Epidermal melanocyte (primary cell): ENCODE results near the gene NRCAM.
"Not testable (repeated sequence)": the region's sequence is repeated elsewhere in the genome, so short reads cannot be mapped to it uniquely, and the experiment has no call there.

Experiments
- DNase-seq: peaks from one replicate; pipeline ENCODE4 v3.0.0; 2011; ENCODE audit warnings: low spot score; ENCODE audit not compliant: insufficient read length

The NRCAM gene

DNA sequence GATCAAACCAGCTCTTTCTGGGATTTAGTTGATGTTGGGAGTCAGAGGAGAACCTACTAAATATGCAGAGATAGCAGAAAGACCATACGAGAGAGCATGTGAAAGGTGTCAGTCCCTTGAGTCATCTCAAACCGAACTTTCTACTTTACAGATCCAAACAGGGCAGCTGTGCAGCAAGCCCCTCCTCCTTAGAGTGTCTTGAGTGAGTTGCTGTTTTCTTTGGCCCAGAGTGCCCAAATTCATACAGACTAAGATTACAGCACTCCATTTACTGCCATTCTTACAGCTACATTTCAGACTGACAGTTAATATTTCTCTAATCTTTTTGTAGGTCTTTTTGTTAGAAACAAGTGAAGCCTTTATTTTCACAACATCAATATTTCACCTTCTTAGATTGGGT, 53.4 kb downstream of the NRCAM start:
- DNase-seq, result no peak

DNA sequence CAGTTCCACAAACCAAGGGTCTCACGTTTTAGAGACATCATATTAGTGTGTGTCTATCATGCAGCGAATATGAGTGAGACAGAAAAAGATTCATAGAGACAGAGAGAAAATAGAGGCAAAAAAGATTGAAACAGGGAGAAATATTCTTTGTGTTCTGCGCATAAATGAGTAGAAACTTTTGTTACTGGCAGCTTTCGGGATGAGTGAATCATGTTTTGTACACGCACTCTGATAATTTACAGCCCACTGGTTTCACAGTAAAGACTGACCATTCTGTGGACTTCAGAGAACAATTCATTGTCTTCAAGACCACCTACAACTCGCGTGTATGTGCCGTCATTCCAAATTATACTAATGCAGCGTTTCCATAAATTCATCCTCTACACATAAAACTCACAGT, 60.2 kb downstream of the NRCAM start:
- no peak for DNase-seq

- no peak for DNase-seq
These were observed 60.8 kb downstream of the NRCAM start for GRCh38 chr7:108395426-108395825.

DNA sequence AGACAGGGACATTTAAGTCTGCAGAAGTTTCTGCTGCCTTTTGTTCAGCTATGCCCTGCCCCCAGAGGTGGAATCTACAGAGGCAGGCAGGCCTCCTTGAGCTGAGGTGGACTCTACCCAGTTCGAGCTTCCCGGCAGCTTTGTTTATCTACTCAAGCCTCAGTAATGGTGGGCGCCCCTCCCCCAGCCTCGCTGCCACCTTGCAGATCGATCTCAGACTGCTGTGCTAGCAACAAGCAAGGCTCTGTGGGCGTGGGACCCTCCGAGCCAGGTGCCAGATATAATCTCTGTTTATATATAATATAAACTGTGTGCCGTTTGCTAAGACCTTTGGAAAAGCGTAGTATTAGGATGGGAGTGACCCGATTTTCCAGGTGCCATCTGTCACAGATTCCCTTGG, 63.1 kb downstream of the NRCAM start:
- DNase-seq, result not testable (repeated sequence)

GRCh38 chr7:108387686-108388085, 68.5 kb downstream of the NRCAM start:
- DNase-seq, result not testable (repeated sequence)

DNA sequence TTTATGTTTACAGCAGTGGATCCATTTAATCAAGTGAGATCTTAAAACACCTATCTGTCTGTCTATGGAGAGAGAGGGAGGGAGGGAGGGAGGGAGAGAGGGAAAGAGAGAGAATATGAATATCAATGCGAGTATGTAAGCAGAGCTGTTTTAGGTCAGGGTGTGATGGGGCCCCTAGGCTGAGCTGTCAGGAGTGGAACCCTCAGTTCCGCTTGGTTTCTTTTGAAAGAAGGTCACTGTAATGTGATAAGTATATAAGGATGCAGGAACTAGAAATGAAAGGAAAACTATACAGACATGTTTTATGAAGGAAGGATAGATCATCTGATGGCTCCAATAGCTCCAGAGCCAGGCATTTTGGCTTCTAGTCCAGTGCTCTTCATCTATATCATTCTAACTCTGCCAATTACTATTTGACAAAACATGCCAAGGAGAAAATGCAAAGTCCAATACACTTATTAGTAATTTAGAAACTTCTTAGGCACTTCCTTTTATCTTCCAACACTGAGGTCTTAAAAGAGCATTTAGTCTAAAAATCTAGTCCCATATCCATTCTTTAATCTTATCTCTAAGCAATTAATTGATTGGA, 70.3 kb downstream of the NRCAM start:
- DNase-seq, result no peak

DNA sequence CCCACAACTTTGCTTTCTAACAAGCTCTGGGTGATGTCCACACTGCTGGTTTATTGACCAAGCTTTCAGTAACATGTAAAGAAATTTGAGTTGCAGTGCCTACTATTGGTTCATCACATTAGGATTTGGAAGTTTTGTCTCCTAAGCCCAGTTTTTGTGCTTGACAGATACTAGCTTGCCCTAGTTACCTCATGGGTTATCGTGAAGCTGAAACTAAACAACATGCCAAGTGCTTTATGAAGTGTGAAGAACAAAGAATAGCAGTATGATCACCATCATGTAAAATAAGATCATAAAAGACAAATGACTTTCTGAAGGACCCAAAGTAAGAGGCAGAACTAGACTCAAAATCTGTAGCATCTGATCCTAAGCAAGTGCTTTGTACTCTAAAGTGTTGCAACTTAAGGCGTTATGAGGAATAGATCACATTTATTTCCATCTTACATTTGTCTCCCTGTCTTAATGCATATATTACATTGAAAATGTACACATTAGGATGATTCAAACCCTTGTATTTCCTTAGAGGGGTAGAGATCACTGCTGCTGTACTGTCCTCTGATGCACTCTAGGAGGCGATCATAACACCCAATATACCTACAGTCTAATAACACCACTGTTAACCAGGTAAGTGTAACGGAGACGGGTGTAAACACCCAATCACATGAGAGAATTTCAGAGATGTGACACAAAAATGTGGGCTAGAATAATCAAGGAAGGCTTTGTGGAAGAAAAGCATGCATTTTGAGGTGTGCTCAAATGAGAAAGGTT, 71.3 kb downstream of the NRCAM start:
- DNase-seq, result no peak

DNA sequence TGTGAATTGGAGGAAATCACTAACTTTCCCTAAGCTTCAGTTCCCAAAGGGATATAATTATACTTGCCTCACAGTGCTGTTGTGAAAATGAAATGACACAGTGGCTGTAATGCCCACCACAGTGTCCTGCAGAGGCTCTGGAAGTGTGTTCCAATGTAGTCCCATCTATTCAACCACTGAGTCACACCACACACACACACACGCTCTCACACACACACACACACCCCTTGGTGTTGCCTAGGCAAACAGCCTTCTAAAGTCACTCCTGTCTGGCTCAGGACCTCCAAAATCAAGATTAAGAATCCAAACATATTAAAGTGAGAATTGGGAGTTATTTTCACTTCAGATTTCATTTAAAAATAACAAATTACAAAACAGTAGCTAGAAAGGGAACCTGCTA, 73.3 kb downstream of the NRCAM start:
- DNase-seq, result no peak

DNA sequence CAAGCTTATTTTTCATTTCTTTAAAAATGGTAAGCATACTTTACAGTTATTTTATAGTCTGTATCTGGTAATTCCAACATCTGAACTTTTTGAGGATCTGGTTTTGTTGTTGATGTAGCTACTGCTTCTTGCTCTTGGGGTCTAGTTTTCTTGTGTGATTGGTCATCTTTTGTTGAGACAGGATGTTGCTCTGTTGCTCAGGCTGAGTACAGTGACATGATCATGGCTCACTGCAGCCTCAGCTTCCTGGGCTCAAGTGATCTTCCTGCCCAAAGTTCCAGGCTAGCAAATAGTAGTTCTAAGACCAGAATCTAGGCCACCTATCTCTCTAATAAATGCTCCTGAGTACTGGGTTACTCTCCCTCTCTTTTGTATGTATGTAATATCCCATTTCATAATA, 75.7 kb downstream of the NRCAM start:
- DNase-seq, result no peak

DNA sequence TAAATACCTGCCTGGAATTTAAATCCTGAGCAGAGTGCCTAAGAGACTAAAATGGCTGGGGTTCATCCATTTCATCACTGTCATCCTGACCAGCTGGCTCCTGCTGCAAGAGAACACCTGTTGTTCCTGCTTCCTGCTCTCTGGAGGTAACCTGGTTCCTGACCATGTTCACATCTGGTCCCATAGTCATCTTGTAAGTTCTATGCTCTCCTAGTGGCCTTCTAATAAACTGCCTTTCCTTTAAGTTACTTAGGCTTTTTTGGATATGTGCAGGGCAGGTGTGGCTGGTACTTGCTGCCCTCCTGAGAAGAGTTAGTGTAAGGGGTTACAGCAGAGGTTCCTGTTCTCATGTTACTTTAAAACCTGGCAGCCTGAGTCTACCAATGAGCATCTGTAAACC, 80.0 kb downstream of the NRCAM start:
- DNase-seq, result no peak

GRCh38 chr7:108375668-108376067, 80.6 kb downstream of the NRCAM start:
- no peak for DNase-seq

GRCh38 chr7:108374899-108375298, 81.3 kb downstream of the NRCAM start:
- DNase-seq, result no peak

DNA sequence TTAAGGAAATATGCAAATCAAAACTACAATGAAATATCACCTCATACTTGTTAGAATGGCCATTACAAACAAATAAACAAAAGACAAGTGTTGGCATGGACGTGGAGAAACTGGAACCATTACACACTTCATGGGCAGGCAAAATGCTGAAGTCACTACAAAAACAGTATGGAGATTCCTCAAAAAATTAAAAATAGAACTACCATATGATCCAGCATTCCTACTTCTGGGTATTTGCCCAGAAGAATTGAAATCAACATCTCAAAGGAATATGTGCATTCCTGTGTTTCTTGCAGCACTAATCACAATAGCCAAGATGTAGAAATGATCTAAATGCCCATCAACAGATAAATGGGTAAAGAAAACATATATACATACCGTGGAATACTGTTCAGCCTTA, 83.6 kb downstream of the NRCAM start:
- DNase-seq, result no peak

- DNase-seq, result no peak
These were observed 85.6 kb downstream of the NRCAM start for GRCh38 chr7:108370616-108371015.

DNA sequence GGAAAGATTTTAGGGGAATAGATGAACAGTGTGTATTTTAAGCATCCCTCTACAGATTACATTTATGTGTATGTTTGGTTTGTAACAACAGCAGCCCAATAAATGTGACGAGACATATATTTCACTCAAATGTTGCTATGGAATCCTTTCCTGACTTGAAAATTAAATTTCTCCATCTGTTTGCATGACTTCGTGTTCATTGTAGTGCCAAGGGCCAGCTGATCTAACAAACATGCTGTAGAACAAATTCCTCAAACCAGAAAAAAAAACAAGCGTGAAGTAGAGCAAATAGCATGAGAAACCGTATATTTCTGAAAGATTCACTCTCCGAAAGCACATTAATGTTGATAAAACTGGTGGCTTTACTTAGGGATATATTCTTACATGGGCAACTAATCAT, 87.8 kb downstream of the NRCAM start:
- DNase-seq, result no peak

DNA sequence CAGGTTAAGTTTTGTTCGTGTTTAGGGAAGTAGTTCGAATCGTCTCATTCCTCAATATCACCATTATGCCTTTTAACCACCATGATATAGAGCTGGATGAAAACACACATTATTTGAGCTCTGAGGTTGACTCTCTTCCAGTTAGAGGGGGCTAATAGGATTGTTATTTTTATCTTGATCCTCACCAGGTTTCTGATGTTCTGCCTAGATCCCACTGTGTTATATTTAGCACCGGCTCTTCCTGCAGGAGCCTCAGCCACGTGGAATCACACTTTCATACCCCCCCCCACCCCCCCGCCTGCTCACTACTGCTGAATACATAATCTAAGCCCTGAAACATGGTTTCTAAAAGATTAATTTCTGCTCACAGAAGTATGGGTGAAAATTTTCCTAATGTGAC, 88.3 kb downstream of the NRCAM start:
- no peak for DNase-seq

GRCh38 chr7:108367314-108367713, 88.9 kb downstream of the NRCAM start:
- DNase-seq, result no peak

DNA sequence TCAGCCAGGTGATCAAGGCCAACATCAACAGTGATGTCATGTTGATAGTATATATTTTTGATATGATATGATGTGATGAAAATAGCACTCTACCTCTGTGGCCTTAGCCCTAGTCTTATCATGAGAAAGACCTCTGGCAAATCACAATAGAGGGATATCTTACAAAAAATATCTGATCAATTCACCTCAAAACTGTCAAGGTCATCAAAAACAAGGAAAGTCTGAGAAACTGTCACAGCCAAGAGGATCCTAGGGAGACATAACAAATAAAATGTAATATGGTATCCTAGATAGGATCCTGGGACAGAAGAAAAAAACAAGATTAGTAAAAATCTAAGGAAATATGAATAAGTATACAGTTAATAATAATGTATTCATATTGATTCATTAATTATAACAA, 92.6 kb downstream of the NRCAM start:
- no peak for DNase-seq

GRCh38 chr7:108360058-108360800, 96.0 kb downstream of the NRCAM start:
- no peak for DNase-seq

GRCh38 chr7:108358553-108358952, 97.7 kb downstream of the NRCAM start:
- peak; percentile 59 for DNase-seq

DNA sequence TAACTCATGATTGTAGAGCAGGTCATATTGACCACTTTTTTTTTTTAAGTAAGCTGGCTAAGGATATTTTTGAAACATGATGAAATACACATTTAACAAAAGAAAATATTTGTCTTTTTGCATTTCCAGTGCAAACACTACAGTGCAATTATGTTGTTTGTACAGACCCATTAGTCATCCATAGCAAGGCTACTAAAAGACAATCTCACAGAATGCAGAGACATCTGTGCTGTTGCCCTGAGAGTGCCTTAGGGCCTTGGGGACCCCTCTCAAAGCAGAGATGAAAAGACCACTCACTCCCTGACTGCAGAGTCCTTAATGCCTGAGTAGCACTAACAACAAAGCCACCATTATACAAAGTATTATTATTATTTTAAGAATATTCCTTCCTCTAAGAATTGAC, 104.5 kb downstream of the NRCAM start:
- no peak for DNase-seq

- DNase-seq, result no peak
These were observed 107.3 kb downstream of the NRCAM start for GRCh38 chr7:108348913-108349312.

DNA sequence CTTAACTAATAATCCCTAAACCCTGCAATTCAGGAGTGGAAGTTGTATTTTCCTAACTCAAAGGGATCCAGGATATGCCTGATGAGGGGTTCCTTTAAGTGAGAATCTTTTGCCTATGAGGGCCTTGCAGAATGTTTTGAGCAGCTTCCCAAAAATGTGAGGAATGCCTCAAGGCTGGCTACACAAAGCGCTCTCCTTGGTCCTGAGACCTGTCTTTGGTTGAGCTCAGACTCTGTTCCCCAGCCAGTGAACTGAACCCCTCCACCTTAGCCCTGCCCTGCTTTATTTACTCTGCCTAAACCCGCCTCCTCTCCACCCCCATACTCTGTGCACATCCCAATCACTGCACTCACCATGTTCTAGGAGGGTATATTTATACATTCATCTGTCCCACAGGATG, 108.6 kb downstream of the NRCAM start:
- DNase-seq, result no peak
